ENCODE data around the gene PACS2.
"Not testable (repeated sequence)": the region's sequence is repeated elsewhere in the genome, so short reads cannot be mapped to it uniquely, and the experiment has no call there.

DNA sequence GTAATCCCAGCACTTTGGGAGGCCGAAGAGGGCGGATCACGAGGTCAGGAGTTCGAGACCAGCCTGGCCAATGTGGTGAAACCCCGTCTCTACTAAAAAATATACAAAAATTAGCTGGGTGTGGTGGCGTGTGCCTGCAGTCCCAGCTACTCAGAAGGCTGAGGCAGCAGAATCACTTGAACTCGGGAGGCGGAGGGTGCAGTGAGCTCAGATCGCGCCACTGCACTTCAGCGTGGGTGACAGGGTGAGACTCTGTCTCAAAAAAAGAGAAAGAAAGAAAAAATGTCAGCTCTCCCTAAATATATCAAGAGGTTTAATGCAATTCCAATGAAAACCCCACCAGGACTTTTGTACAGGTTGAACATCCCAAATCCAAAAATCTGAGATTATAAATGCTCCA is 17.2 kb upstream of the PACS2 start:
- TF ChIP-seq, protein P1, sequence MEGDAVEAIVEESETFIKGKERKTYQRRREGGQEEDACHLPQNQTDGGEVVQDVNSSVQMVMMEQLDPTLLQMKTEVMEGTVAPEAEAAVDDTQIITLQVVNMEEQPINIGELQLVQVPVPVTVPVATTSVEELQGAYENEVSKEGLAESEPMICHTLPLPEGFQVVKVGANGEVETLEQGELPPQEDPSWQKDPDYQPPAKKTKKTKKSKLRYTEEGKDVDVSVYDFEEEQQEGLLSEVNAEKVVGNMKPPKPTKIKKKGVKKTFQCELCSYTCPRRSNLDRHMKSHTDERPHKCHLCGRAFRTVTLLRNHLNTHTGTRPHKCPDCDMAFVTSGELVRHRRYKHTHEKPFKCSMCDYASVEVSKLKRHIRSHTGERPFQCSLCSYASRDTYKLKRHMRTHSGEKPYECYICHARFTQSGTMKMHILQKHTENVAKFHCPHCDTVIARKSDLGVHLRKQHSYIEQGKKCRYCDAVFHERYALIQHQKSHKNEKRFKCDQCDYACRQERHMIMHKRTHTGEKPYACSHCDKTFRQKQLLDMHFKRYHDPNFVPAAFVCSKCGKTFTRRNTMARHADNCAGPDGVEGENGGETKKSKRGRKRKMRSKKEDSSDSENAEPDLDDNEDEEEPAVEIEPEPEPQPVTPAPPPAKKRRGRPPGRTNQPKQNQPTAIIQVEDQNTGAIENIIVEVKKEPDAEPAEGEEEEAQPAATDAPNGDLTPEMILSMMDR (conservative IDR thresholded peaks at IDR 0.05; ENCODE audit: low read depth, low read length) = not testable (repeated sequence)
- TF ChIP-seq POLR2A (IDR thresholded peaks at IDR 0.05; ENCODE audit: low read depth, low read length); SMC3 (IDR thresholded peaks at IDR 0.05; ENCODE audit: low read depth, low read length); RAD21 (IDR thresholded peaks at IDR 0.05; ENCODE audit: low read length); CEBPB (IDR thresholded peaks at IDR 0.05; ENCODE audit: low read depth, low read length); RCOR1 (IDR thresholded peaks at IDR 0.05; ENCODE audit: insufficient replicate concordance, low read length): not testable (repeated sequence)
- TF ChIP-seq, protein P2, sequence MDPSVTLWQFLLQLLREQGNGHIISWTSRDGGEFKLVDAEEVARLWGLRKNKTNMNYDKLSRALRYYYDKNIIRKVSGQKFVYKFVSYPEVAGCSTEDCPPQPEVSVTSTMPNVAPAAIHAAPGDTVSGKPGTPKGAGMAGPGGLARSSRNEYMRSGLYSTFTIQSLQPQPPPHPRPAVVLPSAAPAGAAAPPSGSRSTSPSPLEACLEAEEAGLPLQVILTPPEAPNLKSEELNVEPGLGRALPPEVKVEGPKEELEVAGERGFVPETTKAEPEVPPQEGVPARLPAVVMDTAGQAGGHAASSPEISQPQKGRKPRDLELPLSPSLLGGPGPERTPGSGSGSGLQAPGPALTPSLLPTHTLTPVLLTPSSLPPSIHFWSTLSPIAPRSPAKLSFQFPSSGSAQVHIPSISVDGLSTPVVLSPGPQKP (IDR thresholded peaks at IDR 0.05; ENCODE audit: borderline replicate concordance, low read depth, low read length) = not testable (repeated sequence)

Data from IMR-90 (cell line).